ENCODE data around the gene CTDSP1.

CTDSP1 gene

DNA sequence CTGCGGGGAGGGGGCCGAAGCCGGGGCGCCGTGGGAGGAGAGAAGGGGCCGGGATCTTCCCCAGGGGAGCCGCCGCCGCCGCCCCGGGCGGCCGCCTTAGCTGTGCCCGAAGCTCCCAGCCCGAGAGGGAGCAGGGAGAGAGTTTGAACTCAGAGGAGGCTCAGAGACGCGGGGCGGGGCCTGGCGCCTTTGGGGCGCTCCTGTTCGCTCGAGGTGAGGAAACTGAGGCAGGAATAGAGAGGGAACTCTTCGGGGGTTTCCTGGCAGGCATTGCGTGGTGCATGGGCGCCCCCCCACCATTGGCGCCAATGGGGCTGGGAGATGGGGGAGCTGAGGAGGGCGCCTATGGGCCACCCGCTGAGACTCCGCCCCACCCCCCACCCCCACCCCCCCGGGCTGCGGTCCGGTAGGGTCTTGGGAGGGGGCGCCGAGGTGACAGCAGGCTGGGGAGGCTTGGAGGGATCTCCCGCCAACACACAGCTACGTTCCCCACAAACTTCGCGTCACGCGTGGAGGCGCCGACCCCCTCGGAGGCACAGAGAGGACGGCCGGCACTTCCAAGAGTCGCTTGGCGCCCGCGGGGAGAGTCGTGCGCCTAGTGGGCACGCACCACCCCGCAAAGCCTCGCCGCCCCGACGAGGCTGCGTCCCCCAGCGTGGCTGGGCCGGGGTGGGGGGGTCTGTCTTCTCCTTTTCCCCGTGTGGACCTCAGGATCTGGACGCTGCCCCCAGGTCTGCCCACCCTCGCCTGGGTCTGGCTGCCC lies 680 bp downstream of the CTDSP1 start:
- DNase-seq: peak in 1 of 2 experiments; percentile 39

DNA sequence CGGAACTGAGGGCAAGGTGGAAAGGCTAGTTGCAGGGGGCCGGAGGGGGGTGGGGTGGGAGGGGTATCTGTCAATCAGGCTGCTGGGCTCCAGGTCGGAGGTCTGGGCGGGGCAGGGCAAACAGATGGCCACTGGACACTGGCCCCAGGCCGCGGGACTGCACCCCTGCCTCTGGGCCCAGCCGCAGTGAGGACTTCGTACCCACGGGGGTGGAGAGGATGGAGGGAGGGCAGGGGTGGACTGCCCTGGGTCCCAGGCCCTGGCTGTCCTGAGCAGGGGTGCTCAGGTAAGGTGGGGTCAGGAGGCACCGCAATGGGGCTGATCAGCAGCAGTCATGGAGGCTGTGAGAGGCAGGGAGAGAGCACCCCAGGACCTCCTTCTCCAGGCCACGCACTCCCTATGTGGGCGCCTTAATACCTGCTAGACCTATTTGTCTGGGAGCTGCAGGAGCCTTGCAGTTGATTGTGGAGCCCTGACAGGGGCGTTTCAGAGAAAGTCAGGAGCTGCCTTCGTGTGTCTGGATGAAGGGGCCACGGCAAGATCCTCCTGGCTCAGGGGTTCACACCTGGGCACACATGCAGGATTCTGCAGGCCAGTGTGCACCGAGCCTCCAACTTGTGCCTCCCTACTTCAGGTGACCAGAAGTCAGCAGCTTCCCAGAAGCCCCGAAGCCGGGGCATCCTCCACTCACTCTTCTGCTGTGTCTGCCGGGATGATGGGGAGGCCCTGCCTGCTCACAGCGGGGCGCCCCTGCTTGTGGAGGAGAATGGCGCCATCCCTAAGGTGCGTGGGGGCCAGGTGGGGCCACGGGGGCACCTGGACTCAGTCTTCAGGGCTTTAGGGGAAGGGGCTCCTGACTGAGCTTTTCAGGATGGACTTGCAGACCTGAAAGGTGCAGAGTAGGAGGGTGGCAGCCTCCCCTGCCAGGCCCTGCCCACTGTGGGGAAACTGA lies 1.5 kb downstream of the CTDSP1 start:
- no peak for DNase-seq

DNA sequence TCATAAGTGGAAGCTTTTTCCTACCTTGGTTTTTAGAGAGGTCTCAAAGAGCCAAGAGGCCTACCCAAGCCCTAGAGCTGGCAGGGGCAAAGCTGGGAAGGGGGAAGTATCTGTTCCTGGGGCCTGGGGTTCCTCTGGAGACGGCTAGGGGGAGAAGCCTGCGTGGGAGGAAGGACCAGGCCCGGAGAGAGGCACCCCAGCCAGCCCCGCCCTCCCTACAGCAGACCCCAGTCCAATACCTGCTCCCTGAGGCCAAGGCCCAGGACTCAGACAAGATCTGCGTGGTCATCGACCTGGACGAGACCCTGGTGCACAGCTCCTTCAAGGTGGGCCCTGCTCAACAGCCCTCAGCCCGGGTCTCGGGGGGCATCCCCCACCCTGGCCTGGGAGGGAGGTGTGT lies 2.2 kb downstream of the CTDSP1 start:
- no peak for DNase-seq

DNA sequence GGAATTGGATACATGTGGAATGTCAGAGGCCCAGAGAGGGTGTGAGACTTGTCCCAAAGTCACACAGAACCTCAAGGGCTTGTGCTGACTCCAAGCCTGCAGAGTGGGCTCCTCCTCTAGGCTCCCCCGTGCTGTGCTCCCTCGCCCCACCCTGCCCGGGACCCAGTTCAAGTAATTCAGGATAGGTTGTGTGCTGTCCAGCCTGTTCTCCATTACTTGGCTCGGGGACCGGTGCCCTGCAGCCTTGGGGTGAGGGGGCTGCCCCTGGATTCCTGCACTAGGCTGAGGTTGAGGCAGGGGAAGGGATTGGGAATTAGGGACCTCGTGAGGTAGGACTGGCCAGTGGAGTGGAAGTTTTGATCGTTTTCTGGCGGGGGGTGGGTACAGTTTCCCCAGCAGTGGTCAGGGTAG lies 2.8 kb downstream of the CTDSP1 start:
- no peak for DNase-seq

DNA sequence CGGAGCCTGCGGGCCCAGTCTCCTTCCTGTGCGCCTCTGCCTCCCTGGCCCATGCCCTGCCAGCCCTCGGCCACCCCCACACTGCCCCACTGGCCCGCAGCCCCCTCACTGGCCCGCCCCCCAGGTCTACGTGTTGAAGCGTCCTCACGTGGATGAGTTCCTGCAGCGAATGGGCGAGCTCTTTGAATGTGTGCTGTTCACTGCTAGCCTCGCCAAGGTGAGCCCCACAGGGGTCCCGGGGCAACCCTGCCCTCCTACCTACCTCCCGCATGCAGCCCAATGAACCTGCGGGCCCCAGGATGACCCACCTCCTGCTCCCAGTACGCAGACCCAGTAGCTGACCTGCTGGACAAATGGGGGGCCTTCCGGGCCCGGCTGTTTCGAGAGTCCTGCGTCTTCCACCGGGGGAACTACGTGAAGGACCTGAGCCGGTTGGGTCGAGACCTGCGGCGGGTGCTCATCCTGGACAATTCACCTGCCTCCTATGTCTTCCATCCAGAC lies 3.3 kb downstream of the CTDSP1 start:
- no peak for DNase-seq

DNA sequence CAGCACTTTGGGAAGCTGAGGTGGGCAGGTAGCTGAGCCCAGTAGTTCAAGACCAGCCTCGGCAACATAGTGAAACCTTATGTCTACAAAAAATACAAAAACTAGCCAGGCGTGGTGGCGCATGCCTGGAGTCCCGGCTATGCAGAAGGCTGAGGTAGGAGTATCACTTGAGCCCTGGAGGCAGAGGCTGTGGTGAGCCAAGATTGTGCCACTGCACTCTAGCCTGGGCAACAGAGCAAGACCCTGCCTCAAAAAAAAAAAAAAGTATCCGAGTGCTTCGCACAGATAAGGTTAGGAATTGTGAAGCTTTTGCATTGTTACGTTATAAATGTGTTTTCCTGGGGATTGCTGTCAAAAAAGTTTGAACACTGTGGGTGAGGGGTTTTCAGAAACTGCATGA lies 4.1 kb downstream of the CTDSP1 start:
- DNase-seq: no peak

DNA sequence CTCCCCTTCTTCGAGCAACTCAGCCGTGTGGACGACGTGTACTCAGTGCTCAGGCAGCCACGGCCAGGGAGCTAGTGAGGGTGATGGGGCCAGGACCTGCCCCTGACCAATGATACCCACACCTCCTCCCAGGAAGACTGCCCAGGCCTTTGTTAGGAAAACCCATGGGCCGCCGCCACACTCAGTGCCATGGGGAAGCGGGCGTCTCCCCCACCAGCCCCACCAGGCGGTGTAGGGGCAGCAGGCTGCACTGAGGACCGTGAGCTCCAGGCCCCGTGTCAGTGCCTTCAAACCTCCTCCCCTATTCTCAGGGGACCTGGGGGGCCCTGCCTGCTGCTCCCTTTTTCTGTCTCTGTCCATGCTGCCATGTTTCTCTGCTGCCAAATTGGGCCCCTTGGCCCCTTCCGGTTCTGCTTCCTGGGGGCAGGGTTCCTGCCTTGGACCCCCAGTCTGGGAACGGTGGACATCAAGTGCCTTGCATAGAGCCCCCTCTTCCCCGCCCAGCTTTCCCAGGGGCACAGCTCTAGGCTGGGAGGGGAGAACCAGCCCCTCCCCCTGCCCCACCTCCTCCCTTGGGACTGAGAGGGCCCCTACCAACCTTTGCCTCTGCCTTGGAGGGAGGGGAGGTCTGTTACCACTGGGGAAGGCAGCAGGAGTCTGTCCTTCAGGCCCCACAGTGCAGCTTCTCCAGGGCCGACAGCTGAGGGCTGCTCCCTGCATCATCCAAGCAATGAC lies 4.8 kb downstream of the CTDSP1 start:
- DNase-seq: no peak

GRCh38 chr2:218405086-218405745 lies 5.5 kb downstream of the CTDSP1 start:
- no peak for DNase-seq

DNA sequence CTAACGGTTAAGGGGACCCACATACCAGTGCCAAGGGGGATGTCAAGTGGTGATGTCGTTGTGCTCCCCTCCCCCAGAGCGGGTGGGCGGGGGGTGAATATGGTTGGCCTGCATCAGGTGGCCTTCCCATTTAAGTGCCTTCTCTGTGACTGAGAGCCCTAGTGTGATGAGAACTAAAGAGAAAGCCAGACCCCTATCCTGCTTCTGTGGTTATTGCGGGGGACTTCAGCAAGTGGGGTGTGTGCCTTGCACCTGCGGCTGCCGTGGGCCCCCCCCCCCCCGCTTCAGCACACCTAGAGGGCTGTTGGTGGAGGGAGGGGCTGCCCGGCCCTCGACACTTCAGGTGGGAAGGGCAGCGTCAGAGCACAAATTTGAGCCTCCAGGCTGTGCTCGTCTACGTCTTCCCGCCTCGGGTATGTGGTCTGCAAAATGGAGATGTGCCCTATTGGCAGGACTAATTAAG lies 6.1 kb downstream of the CTDSP1 start:
- no peak for DNase-seq

GRCh38 chr2:218406209-218406948 lies 6.7 kb downstream of the CTDSP1 start:
- DNase-seq: peak; percentile 81 to 94

DNA sequence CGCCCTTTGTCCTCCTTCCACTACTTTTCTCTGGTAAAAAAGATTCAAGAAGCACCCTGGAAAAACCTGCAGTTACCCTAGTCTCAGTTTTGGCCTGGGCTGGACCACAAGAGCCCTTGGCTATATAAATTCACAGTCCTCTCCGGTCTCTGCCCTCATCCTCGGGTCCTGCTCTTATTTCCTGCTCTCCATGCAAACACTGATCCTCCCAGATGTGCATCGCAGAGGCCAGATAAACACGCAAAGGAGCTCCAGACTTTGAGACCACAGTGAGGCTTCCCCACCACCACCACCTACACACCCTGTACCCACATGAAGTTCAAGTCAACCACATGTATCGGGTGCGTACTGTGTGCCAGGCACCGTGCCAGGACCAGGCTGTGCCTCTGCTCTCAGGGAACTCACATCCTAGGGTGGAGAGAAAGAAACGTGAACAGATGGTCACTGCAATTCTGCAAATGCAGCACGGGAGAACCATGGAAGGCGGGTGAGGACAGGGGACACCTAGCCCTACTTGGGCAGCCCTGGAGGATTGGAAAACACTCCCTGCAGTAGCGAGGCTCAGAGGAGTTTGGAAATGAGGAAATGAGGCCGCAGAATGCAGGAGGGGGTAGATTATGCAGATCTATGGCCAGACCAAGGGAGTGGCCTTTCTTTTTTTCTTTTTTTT lies 7.4 kb downstream of the CTDSP1 start:
- peak; percentile 48 to 69 for DNase-seq

GRCh38 chr2:218407717-218408116 lies 8.0 kb downstream of the CTDSP1 start:
- no peak for DNase-seq

- no peak for DNase-seq
Measured at GRCh38 chr2:218418321-218418716, 18.7 kb downstream of the CTDSP1 start.

DNA sequence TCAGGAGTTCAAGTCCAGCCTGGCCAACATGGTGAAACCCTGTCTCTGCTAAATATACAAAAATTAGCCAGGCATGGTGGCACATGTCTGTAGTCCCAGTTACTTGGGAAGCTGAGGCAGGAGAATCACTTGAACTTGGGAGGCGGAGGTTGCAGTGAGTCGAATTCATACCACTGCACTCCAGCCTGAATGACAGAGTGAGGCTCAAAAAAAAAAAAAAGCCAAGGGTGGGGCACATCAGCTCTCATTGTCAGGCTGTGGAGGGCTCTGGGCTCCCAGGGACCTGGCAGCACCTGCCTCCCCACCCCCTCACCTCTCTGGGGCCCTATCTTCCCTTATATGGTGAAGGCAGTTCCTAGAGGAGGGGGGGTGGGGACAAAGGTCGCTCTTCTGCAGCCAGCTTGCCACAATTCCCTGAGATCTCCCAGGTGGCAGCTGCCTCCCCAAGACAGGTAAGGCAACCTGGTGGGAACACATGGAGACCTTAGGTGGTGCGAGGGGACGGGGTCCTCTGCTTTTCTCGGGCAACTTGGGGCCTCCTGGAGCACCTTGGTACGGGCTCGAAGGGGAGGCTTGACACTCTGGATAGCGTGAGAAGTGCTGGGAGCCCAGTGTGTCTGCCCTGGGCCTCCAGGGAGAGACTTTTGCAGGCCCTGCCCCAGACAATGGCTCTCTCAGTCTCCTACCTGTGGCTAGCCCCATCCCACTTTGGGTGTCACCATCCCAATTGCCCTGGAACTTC lies 19.2 kb downstream of the CTDSP1 start, which contains the start of gene VIL1:
Gene VIL1 (plus strand): TSS at position 407 of the 742 bp plus-strand sequence. CDS start 4,656 bp downstream, outside the sequence.
- DNase-seq: no peak

- no peak for DNase-seq
Measured at GRCh38 chr2:218419630-218420216, 20.1 kb downstream of the CTDSP1 start.

GRCh38 chr2:218421027-218421426 lies 21.4 kb downstream of the CTDSP1 start:
- no peak for DNase-seq

DNA sequence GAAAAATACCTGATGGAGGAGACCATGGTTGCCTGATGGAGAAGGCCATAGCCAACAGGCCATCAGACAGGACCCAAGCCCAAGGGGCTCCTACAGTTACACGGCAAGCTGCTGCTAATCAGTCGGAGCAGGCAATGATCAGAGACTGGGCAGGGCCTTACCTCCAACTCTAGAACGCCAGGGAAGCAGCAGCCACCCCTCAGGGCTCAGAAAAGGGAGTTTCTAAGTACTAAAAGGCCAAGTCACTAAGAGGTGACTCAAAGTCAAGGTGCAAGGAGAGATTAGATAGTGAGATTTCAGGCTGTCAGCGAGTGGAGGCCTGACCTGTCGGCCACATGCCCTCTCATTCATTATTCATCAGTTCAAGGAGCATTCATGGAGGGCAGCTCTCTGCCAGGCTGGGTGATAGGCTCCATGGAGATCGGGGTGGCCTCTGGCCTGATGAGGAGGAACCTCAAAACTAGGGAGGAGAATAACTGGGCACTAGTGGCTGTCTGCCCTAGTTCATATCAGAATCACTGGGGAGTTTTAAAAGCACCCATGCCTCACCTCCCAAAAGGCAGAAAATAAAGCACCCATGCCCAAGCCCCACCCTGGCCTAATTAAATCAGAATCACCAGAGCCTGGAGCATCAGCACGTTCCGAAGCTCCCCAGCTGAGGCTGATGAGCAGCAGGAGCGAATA lies 22.9 kb downstream of the CTDSP1 start:
- no peak for DNase-seq

- DNase-seq: no peak
Measured at GRCh38 chr2:218423584-218423983, 23.9 kb downstream of the CTDSP1 start.

DNA sequence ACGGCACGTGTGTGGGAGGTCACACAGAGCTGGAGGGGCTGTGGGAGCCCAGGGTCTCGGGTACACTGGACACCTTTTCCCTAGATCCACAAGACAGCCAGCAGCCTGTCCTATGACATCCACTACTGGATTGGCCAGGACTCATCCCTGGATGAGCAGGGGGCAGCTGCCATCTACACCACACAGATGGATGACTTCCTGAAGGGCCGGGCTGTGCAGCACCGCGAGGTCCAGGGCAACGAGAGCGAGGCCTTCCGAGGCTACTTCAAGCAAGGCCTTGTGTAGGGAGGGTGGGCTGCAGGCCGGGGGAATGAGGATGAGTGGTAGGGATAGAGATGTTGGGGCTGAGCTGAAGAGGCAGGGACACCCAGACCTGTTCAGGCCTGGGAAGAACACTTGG lies 25.9 kb downstream of the CTDSP1 start:
- DNase-seq: no peak

Measured in stimulated activated CD4-positive, alpha-beta T cell treated with anti-CD3 and anti-CD28 coated beads, Interleukin-4, amount 100 ng/mL, for 4 hours (primary cell).